AG04449 (cell line): ENCODE data around the gene CCDC187.
A peak's percentile ranks its signal among the peaks of the same experiment; 100 is the strongest.

ENCODE experiments used
- CTCF ChIA-PET: fragments of 350-600 bp; formaldehyde crosslinking; extraction: SDS; loops from one replicate; lab custom pipeline; 2021; ENCODE audit warnings: antibody characterized with exemption; lab: Yijun Ruan, JAX
- POLR2A ChIA-PET: fragments of 400-600, 350-600 bp; formaldehyde crosslinking; extraction: SDS; loops from one replicate; lab custom pipeline; 2020; ENCODE audit warnings: antibody characterized with exemption, inconsistent platforms; lab: Yijun Ruan, JAX
- DNase-seq: peaks from one replicate; pipeline ENCODE4 v3.0.0-alpha.2; 2010; ENCODE audit warnings: low read depth, low spot score
- H3K4me3 ChIP-seq: 2 replicates; pipeline ENCODE4 v1.5.1; 2011; ENCODE audit warnings: low read depth, mild to moderate bottlenecking, control low read depth, low read length
- CTCF ChIP-seq: IDR thresholded peaks from one replicate; pipeline ENCODE4 v1.5.1; 2011; ENCODE audit warnings: mild to moderate bottlenecking, moderate library complexity, low read length, control low read depth, inconsistent platforms; ENCODE audit not compliant: insufficient read depth; ENCODE audit errors: missing control alignments

CCDC187 gene

GRCh38 chr9:136284951-136285350 lies 18.9 kb downstream of the CCDC187 start:
- POLR2A ChIA-PET: no interaction called here
- DNase-seq: no peak
- no peak overlapping the region for H3K4me3 ChIP-seq
- CTCF ChIA-PET: interaction anchor here (0.6 to 4.4 kb wide), 13 partner anchors 10 to 152 kb away, joined by 3 to 36 read pairs (median 7); no protein-coding TSS in a partner anchor
- no peak for TF ChIP-seq CTCF

DNA sequence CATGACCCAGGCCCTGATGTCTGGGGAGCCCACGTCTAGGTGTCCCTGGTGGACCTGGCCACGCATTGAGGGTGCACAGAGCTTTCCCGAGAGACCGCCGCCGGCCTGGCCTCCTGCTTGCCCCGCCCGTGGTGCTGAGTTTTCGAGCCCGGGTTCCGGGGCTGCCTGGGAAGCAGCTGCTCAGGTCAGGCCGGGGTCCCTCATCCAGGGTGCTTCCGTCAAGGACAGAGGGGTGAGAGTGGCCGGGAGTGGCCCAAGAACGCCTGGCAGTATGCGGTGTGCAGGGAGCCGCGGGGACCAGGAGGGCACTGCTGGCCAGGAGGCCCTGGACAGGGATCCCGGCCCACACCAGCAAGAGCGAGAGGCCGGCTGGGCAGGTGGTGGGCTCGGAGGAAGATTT lies 19.6 kb downstream of the CCDC187 start:
- ChIA-PET POLR2A (no interaction called here), CTCF (interaction anchor here (0.6 to 4.4 kb wide), 31 partner anchors 8 to 680 kb away, joined by 3 to 36 read pairs (median 4); no protein-coding TSS in a partner anchor)
- no peak for TF ChIP-seq CTCF

DNA sequence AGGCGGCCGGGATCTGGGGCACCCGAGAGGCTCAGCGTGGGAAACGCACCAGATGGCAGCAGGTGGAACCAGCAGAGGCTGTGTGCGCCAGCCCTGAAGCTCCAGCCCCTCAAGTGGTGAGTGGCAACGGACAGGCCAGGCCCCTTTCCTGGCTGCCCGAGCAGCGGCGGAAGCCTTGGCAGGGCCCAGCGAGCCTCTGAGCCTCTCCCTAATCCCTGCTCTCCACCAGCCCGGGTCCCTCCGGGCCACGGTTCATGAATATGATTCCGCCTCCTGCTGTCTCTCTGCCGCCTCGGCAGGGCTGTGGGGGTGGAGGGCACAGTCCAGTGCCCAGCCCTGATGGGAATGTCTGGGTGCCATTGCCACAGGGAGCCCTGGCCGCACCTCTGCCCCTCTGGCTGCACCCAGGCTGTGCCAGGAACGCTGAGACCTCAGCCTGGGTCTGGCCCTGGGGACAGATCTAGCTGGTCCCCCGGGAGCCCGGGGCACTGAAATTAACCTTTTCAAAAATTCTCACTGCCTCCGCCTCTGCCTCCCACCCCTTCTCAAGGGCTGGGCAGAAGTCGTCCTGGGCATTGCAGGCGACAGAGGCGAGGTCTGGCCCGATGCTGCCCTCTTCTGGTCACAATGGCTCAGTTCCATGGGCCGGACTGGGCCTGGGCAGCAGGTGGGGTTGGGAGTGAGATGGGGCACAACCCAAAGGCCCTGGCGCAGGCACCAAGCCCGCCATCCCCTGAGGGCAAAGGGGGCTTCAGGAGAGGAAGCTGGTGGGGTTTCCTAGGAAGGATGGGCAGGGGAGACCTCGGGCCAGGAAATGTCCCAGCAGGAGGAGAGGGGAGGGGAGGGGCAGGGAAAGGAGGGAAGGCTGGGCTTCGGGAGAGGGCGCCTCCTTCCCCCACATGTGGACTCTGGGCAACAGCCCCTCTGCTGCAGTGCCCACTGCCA lies 20.3 kb downstream of the CCDC187 start:
- ChIA-PET CTCF (interaction anchor here (0.6 to 4.4 kb wide), 38 partner anchors 9 to 680 kb away, joined by 3 to 36 read pairs (median 4); no protein-coding TSS in a partner anchor), POLR2A (no interaction called here)
- TF ChIP-seq CTCF: peak; percentile 93
- H3K4me3 ChIP-seq: no peak overlapping the region
- no peak for DNase-seq

More for the DNA sequence above, 19.6 kb downstream of the CCDC187 start:
- no peak overlapping the region for H3K4me3 ChIP-seq
- DNase-seq: no peak

DNA sequence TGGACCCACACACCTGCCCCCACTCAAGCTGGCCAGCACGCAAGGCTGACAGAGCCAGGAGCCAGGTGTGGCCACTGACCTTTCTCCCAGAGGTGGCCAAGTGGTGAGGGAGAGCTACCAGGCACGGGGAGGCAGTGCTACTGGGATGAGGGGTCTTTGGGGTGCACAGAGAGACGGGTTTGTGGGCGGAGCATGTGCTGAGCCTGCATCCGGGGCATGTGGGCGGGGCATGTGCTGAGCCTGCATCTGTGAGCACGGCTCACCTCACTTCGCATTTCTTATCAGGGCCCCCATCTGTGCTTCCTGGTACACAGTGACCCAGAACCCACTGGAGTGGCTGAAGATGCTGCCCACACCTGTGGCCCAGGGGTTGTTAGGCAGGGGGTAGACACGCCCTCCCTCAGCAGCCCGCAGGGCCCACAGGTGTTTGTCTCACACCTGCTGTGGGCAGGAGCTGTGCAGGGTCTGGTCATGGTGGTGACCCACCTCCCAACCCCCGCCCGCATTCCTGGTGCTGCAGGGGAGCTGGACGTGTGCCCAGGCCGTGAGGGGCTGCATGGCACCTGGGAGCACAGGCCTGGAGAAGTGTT lies 21.5 kb downstream of the CCDC187 start:
- DNase-seq: no peak
- no peak overlapping the region for H3K4me3 ChIP-seq
- POLR2A ChIA-PET: no interaction called here
- CTCF ChIA-PET: interaction anchor here (0.7 to 4.4 kb wide), 7 partner anchors 10 to 678 kb away, joined by 3 to 36 read pairs (median 6); no protein-coding TSS in a partner anchor
- no peak for TF ChIP-seq CTCF

DNA sequence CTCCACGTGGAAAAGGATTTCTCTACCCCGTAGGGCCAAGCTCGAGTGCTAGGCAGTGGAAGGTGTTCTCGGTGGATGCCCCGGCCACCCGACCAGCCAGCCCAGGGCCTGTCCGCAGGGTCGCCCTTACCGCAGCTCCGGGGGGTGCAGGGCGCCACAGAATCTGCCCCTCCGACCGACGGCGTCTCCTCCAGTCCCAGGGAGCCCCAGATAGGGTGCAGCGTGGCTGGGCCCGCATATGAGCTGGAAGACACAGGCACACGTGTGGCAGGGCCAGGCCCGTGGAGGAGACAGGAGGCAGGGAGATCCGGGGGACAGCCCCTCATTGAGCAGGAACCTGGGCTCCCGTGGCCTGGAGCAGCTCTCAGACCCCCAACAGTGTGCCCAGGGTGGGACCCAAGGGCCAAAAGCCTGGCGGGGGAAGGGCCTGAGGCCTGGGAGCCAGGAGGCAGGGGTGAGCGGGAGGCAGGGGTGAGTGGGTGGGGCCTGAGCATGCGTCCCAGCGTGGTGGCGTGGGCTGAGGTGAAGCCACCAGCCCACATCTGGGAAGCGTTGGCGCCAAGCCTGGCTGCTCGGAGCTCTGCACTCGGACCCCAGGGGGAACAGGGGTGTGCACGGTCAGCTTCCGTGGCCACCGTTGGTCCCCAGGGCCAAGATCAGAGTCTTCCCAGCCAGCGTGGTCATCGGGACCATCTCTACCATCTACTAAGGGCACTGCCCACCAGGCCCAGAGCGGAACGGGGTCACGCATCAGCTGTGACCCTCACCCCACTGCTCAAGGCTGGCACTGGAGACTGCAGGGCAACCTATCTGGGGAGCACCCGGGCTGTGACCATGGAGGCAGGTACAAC lies 22.2 kb downstream of the CCDC187 start:
- DNase-seq: no peak
- no peak overlapping the region for H3K4me3 ChIP-seq
- no peak for TF ChIP-seq CTCF
- CTCF ChIA-PET: interaction anchor here (0.8 to 4.4 kb wide), 5 partner anchors 9 to 678 kb away, joined by 3 to 36 read pairs (median 9); no protein-coding TSS in a partner anchor
- POLR2A ChIA-PET: no interaction called here
